NCI-H1417 (cell line): ENCODE measurements around the gene ZMYND11.
"Not testable (repeated sequence)": the region's sequence is repeated elsewhere in the genome, so short reads cannot be mapped to it uniquely, and the experiment has no call there.

ENCODE experiments used
- DNase-seq, 3 experiments: peaks; one replicate each; lab custom pipeline; 2025; lab: John Stamatoyannopoulos, UW

The ZMYND11 gene

DNA sequence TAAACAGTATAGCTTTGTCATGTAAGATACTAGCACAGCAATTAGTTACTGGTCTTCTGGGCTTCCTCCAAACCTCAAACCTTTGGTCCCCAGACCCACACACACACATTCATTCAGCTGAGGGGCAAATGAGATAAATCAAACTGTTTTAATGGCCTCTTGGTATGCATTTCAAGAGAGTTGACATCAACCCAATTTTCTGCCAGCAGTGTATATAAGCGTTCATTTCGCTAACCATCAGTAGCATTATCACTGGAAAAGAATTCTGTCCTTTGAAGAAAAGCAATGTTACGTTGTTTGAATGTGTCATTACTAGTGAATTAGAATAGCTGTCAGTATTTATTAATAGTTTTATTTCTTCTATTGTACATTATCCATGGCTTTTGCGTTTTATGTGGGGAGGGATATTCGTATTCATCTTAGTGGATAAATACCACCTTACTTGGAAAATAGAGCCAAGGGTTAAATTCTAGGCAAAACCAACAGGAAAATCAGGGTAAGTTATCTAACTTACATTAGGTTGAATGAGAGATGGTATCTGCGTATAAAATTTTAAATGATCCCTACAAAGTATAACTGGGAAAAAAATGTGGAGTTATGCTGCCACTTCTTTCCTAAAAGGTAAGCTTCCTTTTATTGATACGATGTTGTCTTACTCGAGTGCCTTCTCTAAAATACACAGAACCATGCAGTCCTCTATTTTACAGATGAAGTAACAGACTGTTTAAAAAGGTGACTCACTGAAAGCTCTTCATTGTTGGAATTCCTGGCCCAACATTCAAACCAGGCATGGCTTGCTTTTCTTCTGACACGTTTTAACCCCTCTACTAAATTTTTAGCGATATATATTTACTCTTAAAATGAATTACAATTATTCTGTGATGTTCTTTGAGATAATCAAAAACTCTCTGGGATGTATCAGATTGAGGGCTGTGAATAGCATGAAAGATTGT lies 2.0 kb upstream of the ZMYND11 start:
- DNase-seq = no peak

DNA sequence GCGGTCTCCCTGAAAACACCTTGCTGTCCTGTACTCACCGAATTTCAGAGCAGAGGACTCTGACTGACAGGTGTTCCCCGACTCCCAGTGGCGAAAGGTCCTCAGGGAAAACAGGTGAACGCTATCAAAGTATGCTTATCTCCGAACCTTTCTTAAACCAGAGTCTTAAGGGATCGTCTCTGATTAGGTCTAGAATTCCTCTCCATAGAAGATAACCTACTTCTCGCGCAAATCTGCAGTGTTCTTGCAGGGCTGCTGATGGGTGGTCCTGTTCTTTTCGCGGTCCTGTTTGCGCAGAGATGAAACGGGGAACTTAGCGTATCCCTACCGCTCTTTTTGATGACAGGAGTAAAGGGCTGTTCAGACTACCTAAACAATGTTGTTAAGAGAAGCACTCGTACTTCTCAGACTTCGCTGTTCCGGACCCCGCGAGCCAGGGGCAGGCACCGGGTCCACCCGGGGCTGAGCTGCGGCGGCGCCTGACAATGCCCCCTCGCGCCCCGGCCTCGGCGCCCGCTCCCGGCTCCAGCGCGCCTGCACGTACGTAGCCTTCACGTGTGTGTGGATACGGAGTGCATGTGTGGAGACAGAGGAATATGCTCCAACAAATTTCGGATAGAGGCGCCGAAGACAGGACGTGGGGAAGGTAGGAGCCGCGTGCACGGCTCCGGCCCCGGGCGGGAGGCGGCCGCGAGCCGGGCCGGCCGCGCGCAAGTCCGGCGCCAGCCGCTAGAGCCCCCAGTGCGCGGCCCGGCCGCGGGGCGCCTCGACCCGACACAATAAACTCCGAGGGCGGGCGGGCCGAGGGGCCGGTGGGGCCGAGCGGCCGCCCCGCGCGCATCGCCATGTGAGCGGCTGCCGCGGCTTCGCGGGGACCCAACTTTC lies 766 bp upstream of the ZMYND11 start:
- peak; percentile 37 to 80 (median 64) for DNase-seq

DNA sequence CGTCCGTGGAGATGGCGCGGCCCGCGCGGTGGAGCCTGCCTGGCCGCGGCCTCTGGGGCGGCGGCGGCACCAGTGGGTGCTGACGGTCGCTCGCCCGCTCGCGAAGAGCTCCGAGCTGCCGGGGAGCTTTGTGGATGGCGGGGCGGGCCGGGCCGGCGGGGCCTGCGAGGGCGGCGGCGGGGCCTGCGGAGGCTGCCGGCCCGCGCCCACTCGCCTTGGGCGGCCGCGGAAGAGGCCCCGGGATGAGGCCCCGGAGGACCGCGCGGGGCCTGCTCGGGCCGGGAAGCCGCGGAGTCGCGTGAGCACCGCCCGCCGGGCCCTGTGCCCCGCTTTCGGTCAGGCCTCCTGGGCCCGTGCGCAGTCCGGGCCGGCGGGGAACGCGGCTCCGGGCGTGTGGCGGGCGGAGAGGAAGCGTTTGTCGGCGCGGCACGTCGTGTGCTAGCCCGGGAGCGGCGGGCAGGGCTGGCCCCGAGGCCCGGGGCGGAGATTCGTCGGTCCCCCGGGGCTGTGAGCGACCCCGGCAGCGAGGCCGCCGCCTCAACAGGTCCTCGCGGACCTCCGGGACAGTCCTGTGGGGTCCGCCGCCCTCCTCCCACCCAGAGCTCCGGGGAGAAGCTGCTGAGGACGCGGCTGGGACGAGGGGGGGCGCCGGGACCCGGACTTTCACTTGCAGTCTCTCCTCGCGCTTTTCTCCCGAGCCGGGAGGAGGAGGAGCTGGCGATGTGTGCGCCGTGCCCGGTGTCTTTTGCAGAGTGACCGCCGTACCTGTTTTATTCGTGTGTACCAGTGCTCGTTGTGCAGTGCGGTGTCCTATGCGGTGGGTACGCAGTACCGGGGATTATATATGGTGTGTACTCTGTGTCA lies 578 bp downstream of the ZMYND11 start:
- peak; percentile 37 to 68 (median 62) for DNase-seq

DNA sequence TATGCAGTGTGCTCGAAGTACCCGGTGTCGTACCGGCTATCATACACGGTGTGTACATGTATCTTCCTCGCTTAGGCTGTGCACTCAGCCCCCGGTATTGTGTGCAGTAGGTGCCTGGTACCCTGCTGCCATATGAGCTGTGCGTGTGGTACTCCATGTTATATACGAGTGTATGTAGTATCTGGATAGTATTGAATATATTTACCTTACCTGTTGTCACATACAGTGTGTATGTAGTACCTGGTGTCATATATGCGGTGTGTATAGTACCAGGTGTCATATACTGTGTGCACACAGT lies 1.2 kb downstream of the ZMYND11 start:
- no peak for DNase-seq

DNA sequence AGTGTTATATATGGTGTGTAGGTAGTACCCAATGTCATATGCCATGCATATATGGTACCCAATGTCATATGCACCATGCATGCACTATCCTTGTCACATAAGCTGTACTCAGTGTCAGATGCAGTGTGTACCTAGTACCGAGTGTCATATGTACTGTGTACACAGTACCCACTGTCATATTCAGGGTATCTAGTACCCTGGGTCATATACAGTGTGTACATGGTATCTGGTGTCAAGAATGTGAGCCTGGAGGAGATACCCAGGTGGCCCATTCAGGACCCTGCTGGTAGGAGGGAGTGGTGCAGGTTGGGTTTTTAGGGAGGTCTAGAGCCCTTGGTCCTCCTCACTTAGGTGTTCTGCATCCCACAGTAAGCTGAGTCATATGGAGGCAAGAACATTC lies 1.8 kb downstream of the ZMYND11 start:
- DNase-seq = peak in 2 of 3 experiments; percentile 6 to 14

DNA sequence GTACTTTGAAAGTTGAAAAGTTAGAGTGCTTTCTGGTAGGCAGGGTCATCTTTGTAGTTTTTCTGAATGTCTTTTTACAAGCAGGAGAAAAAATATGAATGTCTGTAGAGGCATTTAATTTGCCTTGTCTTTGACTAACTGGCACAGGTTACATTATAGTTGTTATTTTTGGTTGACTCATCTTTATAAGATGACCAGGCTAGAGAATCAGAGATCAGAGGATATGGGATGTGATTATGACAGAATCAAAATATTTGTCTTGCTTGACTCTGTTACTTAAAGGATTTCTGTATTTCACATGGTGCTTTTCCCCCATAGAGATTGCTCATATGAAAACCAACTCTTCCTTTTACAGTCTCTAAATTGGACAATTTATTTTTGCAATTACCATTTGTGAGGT lies 2.4 kb downstream of the ZMYND11 start:
- no peak for DNase-seq

DNA sequence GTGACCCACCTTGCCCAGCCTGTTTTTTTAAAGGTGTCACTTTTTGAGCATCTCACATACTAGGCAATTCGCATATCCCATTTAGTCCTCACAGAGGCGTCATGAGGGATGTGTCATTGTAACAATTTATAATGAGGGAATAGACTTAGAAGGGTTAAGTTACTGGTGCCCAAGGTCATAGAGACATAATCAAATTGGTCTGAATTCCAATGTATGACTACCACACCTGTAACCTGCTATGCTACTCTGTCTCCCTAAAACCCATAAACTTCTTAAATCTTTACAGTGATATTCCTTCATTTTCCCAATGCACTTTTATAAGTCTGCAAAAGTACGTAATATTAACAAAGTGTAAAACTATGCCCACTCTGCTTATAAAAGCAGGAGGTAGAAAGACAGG lies 7.1 kb downstream of the ZMYND11 start:
- DNase-seq = no peak

DNA sequence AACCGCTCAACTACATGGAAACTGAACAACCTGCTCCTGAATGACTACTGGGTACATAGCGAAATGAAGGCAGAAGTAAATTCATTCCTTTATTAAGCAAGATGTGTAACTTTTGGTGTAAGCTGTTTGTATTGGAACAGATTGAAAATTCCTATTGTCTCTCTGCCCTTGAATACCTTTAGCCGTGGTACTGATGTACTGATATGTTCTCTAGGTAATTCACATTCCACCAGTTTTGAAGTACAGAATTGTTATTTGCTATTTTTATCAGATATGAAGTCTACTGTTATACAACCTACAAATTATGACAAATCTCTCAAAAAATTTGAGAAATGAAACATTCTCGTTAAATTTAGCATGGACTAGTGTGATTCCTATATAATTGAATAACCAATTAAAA lies 17.7 kb downstream of the ZMYND11 start:
- DNase-seq = no peak

DNA sequence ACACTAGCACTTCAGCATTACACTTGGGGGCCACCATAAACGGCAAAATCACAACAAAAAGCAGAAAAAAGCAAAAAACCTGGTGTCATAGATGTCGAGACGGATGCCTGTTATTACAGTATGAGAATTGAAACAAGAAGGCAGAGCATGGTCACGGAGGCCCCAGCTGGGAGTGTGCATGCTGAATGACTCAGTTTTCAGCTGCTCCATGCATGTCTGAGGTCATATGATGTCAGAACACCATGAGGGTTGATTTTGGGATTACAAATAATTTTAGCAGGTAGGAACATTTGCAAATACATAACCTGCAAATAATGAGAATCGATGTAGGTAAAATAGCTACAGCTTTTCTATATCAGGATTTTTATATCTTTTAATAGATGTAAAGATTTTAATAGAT lies 19.1 kb downstream of the ZMYND11 start:
- DNase-seq = no peak

DNA sequence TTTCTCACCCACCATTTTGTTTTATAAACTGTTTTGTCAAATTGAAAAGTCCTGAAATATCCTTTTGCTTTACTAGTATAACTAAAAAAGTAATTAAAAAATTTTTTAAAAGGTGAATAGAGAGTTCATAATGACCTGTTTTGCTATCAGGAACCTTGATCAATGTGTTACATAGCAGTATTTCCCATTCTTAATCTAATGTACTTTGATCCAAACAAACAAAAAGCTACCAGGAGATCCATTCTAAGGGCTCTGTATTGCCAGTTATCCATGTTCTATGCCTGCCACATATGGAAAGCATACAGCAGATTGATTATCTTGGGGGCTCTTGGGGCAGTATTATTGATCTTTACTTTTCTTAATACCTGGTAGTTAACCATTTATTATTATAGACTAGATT lies 32.1 kb downstream of the ZMYND11 start:
- DNase-seq = no peak

DNA sequence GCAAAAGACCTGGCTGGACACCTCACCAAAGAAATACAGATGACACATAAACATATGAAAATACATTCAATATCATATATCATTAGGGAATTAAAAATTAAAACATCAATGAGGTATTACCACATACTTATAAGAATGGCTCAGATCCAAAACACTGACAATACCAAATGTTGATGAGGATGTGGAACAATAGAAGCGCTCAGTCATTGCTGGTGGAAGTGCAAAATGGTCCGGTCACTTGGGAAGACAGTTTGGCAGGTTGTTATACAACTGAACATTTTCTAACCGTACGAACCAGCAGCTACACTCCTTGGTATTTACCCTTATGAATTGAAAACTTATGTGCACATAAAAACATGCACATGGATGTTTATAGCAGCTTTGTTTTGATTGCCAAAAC lies 38.5 kb downstream of the ZMYND11 start:
- no peak for DNase-seq

DNA sequence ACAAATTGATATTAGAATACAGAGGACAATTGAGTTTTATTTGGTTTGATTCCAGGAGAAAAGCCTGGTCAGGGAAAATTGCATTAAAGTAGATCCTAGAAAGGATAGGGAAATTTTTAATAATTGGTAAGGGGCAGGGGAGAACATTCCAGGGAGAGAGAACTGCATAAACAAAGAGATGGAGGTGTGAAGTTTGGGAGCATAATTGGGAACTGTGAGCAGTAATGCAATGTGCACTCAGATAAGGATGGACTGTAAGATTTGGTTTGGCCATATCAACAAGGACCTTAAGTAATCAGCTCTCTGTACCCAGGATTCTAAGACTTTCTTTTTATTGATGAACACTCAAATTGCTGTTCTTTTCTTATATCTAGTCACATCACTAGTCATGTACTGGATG lies 41.4 kb downstream of the ZMYND11 start:
- no peak for DNase-seq

DNA sequence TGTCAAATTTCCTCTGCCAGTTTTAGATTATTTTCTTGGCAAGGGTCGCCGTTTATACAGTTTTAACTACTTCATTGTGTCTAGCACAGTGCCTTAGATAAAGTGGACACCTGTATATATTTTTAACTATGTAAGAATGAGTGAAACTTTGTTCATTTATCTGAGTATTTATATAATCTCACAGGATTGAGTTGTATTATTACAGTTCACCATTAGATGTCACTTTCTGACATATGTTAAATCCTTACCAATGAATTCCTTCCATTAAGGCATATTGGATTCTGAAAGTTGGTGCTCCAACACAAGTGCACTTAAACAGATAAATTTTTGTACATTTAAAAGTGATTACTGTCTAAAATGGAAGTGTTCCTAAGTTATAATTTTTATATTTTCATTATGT lies 43.0 kb downstream of the ZMYND11 start:
- peak in 2 of 3 experiments; percentile 22 to 33 for DNase-seq

DNA sequence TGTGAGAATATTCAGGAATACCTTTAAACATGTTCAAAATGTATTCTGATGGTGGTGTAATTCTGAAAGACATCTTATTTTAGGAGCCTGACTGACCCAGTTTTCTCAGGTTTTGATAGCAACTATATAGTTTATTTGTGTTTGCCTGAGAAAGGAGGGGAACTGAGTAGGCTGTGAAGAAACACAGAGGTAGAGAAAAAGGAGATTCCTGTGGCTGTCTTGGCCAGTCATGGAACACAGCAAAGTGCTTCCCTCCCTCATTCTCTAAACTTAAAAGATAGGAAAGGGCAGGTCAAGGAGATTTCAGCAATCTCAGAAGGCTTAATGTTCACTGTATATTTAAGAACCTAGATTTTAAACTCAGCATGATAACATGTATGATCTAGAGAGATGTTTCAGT lies 43.5 kb downstream of the ZMYND11 start:
- no peak for DNase-seq

DNA sequence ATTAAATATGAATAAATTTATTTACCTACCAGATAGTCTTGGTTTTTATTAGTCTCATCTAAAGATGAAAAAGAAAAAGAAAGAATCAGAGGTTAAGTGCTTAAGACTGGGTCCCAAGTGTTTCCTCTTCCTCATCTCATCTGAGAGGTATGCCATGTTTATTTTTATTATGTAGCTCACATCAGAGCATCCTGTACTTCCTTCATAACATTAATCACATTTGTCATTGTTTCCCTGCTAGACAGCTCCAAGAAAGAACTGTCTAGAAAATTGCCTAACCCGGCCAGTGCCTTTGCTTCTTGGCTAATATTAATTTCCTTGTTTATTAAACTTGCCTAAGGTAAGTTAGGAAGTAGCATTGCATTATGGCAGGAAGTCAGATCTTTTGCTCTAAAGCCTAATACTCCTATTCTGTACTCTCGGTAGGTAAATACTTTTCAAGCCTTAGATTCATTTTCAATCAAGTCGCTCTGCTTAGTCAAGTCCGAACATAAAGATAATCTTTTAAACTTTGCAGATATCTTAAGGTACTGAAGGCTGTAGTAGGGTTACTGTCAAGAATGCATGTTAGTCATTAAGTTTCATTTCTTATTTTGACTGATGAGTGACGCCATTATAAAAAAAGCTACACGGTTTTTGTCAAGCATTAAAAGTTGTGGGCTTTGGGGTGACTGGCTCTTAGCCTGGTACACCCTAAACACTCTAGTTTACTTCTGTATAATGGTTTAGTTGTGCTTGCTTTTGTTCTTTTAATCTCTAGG lies 47.4 kb downstream of the ZMYND11 start:
- no peak for DNase-seq

DNA sequence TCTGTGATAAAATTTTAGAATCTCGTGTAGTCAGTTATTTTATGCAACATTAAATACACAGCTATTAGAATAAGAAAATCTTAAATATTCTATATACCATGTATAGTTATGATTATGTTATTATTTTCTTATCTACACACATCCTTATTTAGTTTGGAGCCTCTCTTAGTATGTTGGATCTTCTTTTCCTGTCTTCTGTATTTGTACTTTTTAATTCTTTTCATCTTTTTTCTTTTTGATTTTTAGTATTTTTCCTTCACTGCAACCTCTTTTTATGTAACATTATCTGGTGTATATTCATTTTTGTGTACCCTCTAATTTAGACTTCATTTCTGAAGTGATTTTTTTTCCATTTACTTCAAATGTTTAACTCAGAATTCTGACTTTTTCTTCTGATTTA lies 48.9 kb downstream of the ZMYND11 start:
- DNase-seq = no peak

DNA sequence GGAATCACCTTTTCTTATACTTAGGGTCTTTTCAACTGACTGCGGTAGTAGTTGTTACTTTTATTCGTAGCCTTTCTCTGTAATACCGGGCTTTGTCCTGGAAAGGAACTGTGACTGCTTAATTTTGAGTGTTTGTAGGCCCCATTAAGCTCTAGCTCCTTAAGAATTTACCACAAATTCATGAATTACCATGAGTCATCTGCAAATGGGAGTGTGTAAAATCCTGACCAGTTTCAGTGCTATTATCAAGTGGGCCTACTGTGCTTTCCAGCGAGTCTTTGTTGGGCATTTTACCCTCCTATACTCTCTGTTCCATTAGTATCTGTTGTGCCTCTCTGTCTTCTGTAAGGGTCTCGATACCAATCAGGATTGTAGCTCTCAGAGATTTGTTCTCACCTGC lies 49.7 kb downstream of the ZMYND11 start:
- no peak for DNase-seq

DNA sequence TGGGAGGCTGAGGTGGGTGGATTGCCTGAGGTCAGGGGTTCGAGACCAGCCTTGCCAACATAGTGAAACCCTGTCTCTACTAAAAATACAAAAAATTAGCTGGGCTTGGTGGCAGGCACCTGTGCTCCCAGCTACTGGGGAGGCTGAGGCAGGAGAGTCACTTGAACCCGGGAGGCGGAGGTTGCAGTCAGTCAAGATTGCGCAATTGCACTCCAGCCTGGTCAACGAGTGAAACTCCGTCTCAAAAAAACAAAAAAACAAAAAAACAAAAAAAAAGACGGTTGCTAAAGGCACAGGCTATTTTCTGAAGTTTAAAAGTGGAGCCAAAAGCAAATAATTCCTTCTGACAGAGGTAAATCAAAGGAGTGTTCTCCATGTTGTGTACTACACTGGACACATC lies 50.3 kb downstream of the ZMYND11 start:
- not testable (repeated sequence) for DNase-seq

DNA sequence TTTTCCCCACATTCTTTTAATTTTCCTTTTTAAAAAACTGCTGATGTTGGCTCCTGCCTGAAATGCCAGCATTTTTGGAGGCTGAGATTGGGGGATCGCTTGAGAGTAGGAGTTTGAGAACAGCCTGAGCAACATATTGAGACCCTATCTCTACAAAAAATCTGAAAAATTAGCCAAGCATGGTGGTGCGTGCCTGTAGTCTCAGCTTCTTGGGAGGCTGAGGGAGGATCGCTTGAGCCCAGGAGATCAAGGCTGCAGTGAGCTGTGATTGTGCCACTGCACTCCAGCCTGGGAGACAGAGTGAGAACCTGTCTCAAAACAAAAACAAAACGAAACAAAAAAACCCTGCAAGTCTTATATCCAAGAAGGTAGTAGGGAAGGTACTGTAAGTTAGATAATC lies 51.7 kb downstream of the ZMYND11 start:
- DNase-seq = no peak

DNA sequence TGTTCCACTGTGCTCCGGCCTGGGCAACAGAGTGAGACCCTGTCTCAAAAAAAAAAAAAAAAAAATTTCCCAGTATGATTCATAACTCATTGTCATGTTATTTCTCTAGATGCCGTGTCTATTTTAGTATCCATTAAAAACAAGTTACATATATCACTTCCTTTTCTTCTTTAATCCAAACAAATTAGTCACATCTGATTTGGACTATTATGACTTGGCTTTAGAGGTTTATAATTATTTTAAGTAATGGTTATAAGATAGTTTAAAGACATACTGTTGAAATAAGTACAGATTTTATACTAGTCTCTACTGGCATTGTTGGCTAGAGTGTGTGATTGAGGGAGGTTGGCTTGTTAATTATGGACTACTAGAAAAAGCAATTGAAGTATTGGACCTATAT lies 53.3 kb downstream of the ZMYND11 start:
- no peak for DNase-seq

DNA sequence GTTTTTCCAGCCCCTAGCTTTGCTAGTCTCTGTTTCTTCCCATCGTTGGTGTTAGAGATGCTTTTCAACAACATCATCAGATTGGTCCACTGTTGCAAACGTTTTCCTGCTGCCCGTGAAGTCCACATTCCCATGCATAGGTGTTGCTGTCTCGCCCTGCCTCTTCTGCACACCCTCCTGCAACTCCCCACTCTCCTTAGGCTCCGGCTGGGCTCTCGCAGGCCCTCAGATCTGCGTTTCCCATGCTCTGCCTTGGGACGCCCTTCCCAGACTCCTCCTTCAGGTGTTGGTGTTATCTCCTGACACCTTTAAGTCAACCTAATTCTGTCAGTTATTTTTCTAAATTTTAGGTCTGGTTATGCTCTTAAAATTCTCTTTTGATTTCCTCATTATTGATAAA lies 55.0 kb downstream of the ZMYND11 start:
- no peak for DNase-seq
